ENCODE measurements around the gene RAB17.

RAB17 gene

GRCh38 chr2:237564526-237565131, 25.9 kb downstream of the RAB17 start:
- no peak for DNase-seq (ENCODE audit: low spot score)

- DNase-seq (ENCODE audit: low spot score): no peak
Observed at GRCh38 chr2:237563816-237564215, 26.7 kb downstream of the RAB17 start.

GRCh38 chr2:237561221-237561620, 29.3 kb downstream of the RAB17 start:
- no peak for DNase-seq (ENCODE audit: low spot score)

GRCh38 chr2:237558961-237559641, 31.4 kb downstream of the RAB17 start:
- DNase-seq (ENCODE audit: low spot score): no peak

GRCh38 chr2:237557633-237558015, 32.9 kb downstream of the RAB17 start:
- no peak for DNase-seq (ENCODE audit: low spot score)

- no peak for DNase-seq (ENCODE audit: low spot score)
Observed at GRCh38 chr2:237556773-237557632, 33.5 kb downstream of the RAB17 start.

GRCh38 chr2:237555560-237555959, 35.0 kb downstream of the RAB17 start:
- no peak for DNase-seq (ENCODE audit: low spot score)

GRCh38 chr2:237553948-237554347, 36.6 kb downstream of the RAB17 start:
- no peak for DNase-seq (ENCODE audit: low spot score)

GRCh38 chr2:237552908-237553307, 37.6 kb downstream of the RAB17 start:
- DNase-seq (ENCODE audit: low spot score): no peak

GRCh38 chr2:237551071-237551574, 39.4 kb downstream of the RAB17 start:
- DNase-seq (ENCODE audit: low spot score): no peak

GRCh38 chr2:237549643-237550415, 40.7 kb downstream of the RAB17 start:
- DNase-seq (ENCODE audit: low spot score): no peak

- DNase-seq (ENCODE audit: low spot score): no peak
Observed at GRCh38 chr2:237549216-237549615, 41.3 kb downstream of the RAB17 start.

GRCh38 chr2:237547841-237548416, 42.6 kb downstream of the RAB17 start:
- no peak for DNase-seq (ENCODE audit: low spot score)

GRCh38 chr2:237546876-237547395, 43.6 kb downstream of the RAB17 start:
- DNase-seq (ENCODE audit: low spot score): no peak

GRCh38 chr2:237546040-237546875, 44.3 kb downstream of the RAB17 start:
- no peak for DNase-seq (ENCODE audit: low spot score)

- DNase-seq (ENCODE audit: low spot score): no peak
Observed at GRCh38 chr2:237542001-237542704, 48.4 kb downstream of the RAB17 start.

GRCh38 chr2:237541243-237541642, 49.3 kb downstream of the RAB17 start:
- DNase-seq (ENCODE audit: low spot score): no peak

GRCh38 chr2:237540823-237541222, 49.7 kb downstream of the RAB17 start:
- DNase-seq (ENCODE audit: low spot score): no peak

- DNase-seq (ENCODE audit: low spot score): no peak
Observed at GRCh38 chr2:237540223-237540775, 50.2 kb downstream of the RAB17 start.
